NCI-H2196 (cell line): ENCODE data around the gene AKAP6.
A peak's percentile ranks its signal among the peaks of the same experiment; 100 is the strongest.

Source experiments
- DNase-seq: peaks from one replicate; lab custom pipeline; 2025; ENCODE audit not compliant: unreplicated experiment; lab: John Stamatoyannopoulos, UW

Gene AKAP6

DNA sequence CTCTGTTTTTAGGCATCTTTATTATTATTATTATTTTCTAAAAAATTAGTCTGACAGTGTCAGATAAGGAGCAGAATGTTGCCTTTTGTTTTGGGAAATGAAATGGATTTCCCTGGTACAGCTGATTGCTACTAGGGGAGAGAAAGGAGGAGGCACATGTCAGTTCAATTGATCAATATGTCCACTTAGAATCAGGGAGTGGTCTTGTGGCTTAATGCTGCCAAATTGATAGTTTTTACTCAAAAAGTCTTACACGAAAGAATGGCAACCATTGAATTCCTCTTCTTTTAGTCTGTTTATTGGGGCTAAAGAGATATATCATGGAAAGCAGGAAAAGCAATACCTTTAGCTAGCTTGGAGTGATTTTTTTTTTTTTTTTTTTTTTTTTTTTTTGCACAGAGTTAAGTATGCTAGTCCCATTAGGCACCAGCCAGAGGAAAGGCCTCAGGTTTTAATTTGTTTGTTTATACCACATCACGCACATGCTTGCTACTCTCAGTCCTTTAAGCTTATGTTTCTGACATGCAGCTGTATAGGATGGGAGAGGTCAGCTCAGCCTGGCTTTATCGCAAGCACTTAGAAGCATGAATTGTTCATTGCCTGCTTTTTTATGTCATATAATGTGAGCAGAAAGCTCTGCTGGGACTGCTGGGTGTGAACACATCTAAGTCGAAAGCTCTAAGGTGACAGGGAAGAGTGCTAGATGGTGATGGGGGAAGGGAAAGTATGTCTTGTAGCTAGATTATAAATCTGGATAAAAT lies 1.4 kb downstream of the AKAP6 start:
- no peak for DNase-seq

DNA sequence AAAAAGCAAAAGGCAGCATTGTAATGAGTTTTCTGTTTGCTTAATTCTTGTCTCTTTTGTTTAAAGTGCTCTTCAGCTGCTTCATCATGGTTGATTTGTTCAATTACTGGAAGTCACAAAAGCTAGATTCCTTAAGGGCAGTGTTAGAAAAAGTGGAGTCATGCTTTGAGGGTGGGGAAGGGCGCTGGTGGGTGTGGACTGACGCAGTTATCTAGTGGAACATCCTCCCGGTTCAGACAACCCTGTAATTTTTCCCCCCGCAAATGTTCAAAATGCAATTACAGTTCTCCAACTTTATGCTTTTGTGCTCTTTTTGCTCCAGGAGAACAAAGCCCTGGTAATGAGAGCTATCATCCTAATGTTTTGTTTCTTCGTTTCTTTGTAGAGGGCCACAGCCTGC lies 2.1 kb downstream of the AKAP6 start:
- DNase-seq: peak; percentile 7

DNA sequence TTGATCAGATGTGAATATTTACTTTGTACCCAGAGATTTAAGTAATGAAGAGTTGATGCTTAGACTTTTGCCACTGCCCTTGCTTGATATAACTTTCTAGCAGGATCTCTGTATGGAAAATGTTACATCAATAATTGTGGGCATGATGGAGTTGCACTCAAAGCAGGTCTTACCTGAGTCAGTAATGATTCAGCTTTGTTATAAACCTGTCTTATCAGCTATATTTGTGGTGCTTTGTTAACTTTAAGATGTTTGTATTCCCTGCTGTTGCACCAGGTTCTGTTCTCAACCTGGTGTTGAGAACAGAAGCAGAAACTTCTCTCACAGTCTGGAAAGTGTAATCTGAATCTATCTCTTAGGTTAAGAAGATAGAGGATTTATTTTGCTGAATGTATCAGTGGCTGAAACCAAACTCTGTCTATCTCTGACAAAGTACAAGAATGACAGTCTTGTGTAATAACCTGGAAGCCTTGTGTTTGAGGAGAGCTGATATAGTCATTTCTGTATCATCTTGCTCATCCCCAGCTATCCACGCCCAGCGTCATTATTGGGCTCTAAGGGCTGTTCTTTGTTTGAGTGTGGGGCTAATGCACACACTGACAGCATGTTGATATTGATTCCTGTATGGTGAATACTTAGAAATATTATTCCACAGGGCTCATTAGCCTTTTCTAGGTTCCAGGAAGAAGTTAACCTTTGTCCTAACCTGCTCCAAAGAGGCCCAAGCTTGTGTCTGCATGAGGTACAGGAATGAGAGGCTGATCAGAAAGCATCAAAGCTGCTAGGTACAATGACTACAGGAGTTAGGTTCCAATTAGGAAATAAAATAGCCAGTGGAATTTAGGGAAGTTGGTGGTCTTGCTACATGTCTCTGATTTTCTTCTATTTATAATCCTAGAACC lies 3.6 kb downstream of the AKAP6 start:
- no peak for DNase-seq

DNA sequence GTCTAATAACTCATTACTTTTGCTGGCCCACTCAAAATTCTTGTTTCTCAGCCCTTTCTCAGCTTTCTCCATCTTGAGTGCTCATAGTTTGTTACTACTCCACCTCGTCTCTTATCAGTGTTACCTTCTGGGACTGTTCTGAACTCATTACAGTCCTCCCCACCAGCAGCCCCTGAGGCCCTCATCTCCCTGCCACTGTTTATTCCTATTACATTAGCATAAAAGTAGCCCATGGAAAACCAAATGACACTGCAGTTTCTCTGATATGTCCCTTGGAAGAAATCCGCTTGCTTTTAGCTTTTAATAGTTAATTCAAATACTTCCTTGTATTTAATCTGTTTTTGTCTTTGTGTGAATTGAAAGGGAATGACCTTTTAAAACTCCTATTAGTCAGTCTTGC lies 7.6 kb downstream of the AKAP6 start:
- no peak for DNase-seq

DNA sequence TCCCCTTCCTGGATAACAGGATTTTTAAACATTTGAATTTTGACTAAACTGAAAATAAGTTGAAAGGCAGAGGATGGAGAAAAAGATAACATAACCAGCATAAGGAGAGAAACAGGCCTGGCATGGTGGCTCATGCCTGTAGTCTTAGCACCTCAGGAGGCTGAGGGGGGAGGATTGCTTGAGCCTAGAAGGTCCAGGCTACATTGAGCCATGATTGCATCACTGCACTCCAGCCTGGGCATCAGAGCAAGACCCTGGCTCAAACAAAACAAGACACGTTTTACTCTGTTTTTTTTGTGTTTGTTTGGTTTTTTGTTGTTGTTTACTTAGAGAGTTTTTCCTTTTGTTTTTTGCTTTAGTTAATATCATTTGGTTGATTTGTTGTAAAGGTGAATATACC lies 8.7 kb downstream of the AKAP6 start:
- no peak for DNase-seq

DNA sequence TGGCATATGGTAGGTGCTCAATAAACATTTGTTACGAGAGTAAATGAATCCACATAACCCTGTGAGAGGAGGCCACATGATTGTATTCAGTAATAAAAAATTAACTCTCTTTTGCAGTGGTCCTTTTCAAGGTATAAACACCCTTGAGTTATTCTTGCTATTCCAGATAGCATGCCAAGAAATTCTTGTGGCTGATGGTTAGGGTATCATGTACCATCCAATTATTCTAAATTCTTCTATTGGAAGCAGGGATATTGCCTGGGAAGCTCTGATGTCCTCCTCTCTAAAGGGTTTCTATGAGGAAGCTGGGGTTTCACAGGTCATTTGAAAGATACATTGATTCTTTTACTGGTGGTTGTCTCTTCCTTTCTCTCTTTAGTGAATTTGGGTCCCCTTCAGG lies 10.1 kb downstream of the AKAP6 start:
- DNase-seq: peak; percentile 8

DNA sequence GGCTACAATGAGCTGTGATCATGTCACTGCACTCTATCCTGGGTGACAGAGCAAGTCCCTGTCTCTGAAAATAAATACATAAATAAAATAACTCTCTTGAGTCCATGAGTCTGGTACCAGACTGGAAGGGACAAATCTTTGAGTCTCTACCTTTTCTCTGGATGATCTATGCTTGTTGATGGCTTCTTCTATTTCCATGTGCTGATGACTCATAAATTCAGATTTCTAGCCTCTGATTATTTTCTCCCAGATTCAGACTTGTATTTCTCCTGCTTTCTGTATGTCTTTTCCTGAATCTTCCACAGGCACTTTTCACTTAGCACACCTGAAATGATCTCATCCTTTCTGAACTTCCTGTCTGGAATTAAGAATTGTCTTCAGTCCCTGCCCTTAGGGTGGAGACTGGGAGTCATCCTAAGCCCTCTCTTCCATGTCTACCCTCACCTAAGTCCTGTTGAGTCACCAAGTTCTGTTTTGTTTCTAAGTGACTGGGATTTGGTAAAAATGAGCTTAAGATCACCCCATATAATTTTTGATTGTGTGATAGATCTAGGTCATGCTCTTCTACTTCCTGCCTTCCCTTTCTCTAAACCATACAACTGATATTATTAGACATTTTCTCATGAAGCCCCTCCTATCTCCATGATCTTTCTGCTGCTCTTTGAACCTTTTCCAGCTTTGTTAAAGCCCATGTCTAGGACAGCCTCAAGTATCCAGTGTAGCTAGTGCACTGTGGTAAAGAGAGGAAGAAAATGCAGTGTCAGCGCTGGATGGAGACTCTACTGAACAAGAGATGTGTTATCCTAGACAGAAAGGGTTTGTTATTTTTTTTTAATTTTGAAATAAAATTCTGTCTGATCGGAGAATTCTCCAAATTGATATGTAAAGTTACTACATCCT lies 13.1 kb downstream of the AKAP6 start:
- no peak for DNase-seq

DNA sequence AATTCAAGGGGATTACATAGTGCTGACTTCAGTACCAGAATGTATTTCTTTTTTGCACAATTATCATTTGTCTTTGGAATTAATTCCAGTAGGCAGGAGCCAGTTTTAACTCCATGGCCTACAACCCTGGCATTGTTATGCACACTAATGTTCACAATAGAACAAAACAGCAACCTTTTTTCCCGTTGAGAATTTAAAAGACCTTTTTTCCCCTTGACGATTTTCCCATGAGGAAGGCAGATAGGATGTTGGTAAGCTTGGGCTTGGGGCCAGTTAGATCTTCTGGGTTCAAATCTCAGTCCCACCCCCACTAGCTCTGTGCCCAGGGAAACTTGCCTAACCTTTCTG lies 13.7 kb downstream of the AKAP6 start:
- DNase-seq: no peak

DNA sequence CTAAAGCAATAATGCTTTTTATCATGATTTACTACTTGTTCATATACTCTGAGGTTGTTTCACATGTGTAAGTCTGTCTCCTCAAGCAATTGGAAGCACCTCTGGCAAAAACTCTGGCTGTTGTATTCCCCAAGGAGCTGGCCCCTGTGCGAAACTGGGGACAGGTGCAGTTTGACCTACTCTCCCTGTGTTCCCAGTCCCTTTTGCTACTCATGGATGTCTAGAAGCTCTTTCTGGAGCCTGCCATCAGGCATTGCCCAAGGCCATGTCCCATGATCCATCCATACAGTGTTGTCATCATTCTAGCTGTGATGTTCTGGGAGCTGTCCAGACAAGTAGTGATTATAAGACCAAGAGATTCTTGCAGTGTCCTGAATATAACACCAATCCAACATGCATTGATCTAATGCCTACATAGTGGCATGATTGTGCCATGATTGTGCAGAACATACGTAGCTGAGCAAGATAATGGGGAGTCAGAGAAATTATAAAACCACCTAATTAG lies 14.9 kb downstream of the AKAP6 start:
- no peak for DNase-seq

DNA sequence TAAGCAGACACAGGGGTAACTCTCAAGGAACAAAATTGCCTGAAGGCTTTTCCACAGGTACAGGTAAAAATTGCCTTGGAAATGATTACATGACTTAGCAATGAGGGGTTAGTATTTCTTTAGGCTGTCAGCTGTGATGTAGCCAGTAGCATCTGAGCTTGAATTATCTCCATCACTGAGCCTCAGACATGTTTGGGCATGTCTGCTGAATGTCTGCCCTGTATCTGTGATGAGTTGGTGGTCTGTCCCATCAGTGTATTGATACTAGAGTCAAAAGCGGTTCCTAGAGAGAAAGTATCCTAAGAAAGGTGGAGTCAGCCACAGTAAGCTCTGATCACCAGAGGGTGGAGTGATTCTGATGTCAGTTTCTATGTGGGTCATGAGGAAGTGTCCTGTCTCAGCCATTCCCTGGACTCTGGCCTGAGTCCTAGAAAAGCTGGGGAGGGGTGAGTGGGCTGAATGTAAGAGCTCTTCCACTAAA lies 16.3 kb downstream of the AKAP6 start:
- DNase-seq: no peak

DNA sequence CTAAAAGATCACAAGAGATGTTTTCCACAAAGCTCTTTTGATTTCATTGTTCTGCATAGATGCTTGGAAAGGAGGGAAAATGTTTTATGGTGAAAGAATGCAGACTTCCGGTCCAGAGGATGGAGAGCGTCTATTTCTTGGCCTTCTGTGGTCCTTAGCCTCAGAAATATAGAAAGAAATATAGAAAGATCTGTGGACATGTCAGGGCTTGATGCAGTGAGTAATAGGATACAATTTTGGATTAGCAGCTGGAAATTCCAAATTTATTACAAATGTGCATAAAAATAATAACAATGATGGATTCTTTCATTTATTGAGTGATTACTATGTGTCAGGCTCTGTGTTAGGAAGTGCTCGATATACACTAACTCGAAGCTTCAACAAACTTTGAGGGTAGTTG lies 20.2 kb downstream of the AKAP6 start:
- DNase-seq: no peak

DNA sequence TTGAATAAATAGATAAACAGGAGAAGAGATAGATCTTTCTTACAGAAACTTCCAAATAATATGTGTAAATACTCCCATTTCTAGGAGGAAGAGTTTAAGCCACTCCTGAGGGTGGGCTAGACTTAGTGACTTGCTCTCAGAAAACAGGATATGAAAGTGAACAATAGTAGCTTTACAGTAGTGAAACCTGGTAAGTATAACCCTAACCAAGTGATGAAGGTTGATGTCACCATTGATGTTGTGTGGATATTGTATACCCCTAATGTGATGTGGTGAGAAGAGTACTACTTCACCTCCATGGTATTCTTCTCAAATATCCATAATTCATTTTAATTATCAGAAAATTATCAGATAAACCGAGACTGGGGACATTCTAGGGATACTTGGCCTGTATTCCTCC lies 20.9 kb downstream of the AKAP6 start:
- DNase-seq: no peak

DNA sequence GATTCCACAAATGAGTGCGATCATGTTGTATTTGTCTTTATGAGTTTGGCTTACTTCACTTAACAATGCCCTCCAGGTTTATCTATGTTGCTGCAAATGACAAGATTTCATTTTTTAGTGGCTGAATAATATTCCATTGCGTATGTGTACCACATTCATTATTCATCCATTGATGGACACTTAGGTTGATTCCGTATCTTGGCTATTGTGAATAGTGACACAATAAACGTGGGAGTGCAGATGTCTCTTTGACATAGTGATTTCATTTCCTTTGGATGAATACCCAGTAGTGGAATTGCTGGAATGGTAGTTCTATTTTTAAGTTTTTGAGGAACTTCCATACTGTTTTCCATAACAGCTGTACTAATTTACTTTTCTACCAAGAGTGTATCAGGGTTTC lies 23.5 kb downstream of the AKAP6 start:
- DNase-seq: no peak

DNA sequence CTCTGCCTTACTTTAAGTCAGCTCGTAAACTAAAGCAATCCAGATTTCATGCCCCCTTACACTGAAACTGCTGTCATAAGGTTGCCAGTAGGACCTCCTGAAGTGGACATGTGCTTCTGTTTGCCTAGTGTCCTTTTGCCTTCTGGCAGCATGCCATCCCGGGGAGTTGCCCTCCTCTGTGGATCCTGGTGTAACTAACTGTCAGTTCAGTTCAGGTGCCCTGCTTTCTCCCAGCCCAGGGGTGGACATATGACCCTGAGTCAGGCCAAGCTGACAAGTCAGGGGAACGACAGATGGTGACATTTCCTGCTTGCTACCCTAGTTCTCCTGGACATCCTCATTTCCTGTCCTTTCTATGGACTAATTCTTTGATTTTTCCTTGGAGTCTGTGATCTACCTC lies 25.6 kb downstream of the AKAP6 start:
- DNase-seq: peak; percentile 61

DNA sequence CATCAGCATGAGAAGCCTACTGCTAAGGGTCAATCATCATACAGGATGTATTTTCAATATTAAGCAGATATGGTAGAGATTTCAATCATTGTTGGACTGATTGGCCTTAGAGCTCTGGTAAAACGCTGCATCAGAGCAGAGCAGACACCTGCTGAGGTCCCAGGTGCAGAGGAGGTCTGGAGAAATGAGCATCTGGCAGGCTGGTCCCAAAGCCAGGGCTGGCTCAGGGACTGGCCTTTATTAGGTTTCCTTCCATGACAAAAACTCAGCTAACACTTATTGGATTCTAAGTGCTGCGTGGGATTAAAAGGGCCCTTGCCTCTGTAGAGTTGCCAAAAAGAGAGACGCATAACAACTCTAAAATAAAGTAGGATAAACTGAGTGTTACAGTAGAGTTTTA lies 29.7 kb downstream of the AKAP6 start:
- DNase-seq: no peak

DNA sequence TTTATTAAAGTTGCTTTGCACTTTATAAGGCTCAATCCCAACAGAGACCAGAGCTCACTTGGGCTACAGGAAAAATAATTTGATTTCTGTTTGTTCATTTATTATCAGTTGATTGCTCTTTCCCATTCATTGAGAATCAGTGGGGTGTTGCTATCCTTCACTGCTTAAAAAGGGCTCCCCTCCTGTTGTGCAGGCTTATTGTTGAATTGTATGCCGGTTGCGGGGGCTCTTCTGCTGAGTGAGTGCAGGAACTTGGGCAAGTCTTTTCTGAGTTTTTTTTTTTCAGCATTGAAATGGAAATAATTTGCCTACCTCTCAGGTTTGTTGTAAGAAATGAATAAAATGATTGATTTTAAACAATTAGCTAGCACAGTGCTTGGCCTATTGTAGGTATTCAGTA lies 32.6 kb downstream of the AKAP6 start:
- DNase-seq: no peak

DNA sequence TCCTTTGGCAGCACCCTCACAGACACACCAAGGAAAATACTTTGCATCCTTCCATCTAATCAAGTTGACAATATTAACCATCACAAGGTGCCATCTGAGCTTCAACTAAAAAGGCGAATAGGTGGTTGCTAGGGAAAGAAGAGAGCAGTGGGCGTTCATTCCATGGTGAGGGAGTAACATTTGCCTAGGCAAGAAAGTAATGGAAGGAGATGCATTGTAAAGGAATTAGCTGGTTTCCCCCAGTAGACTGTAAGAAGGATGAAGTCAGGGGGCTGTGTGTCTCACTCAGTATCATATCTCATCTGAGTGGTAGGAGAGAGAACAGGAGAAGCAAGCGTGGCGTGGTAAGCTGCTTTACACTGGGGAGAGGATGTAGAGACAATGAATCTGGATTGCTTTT lies 34.7 kb downstream of the AKAP6 start:
- no peak for DNase-seq

DNA sequence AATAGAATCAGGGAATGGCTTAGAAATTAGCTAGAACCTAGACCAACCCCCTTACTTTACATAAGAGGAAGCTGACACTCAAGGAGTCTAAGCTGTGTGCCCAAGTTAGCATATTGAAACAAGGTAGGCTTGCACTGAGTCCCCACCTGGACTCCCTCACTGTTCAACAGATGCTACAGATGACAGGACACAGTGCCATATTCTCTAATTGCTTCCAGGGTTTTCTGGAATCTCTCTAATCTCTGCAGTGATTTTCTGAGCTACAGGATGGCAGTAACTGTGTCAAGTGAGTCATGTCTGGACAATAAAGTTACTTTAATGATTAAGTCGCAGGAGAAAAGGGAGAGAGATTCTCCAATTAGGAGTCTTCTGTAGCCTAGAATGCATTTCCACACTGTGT lies 35.8 kb downstream of the AKAP6 start:
- no peak for DNase-seq

DNA sequence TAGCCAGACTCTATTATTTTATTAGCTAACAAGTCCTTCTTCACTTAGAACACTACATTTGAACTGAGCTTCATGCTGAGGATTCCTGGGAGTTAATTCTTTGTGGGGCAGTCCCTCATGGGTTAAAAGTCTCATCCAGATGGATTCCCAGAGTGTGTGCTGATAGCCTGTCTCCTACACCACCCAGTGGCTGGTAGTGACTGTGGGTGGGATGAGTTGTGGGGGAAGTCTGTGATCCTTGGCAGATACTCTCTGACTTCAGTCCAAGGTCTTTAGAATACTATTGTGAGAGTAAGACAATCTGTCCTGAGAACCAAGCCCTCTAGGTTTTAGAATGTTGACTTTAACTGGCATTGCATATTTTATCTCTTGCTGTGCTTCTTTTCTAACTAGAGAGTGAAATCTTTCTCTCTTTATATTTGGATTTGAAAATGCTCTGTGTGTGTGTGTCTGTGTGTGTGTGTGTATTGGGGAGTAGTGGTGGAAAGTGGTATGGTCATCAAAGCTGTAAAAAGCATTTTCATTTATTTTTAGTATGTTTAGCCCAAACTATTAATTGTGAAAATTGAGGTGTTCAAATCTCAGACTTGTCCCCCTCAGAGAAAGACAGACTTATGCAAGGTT lies 37.3 kb downstream of the AKAP6 start:
- DNase-seq: peak; percentile 35

DNA sequence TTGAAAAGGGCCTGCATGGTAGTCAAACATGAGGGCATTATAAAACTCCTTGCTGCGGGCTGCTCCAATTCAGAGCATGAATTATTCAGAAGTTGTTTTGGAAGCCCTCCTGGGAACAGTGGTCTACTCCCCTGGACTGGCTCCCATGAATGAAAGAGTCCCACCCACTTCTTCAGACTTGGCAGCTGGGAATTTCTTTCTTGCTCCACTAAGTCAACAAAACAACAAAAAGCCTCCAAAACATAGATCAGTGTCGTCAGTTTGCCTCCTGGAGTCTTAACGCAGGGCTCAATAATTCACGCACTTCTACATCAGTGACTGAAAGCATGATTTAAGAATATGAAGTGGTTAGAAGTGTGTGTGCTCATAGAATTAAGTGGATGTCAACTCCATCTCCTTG lies 37.9 kb downstream of the AKAP6 start:
- DNase-seq: peak; percentile 13

DNA sequence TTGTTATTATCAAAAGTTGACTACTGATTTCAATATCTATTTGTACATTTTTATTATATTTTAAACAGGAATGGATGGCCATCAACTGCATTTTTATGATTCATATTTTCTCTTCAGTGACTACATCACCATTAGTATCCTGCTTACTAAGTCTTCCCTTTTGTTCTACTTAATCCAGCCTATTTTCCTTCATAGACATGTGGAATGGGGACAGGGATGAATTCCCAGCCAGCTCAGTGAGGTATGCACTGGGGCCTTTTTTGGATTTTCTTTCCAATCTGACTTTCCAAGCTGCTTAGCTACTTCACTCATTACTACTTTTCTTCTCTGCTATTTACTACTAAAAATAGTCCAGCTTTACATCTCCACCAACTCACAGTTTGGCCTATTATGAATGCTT lies 38.4 kb downstream of the AKAP6 start:
- DNase-seq: no peak
